ENCODE data around the gene EMID1. TPM values are rescaled to one million over a fixed set of nuclear protein-coding genes. Genes with fewer than 3 reads are reported as not detected.

The EMID1 gene
- polyA plus RNA-seq, 1 donor (not counting 4 experiments of a cell fraction or from before 2014, with no cell fraction given): not detected

DNA sequence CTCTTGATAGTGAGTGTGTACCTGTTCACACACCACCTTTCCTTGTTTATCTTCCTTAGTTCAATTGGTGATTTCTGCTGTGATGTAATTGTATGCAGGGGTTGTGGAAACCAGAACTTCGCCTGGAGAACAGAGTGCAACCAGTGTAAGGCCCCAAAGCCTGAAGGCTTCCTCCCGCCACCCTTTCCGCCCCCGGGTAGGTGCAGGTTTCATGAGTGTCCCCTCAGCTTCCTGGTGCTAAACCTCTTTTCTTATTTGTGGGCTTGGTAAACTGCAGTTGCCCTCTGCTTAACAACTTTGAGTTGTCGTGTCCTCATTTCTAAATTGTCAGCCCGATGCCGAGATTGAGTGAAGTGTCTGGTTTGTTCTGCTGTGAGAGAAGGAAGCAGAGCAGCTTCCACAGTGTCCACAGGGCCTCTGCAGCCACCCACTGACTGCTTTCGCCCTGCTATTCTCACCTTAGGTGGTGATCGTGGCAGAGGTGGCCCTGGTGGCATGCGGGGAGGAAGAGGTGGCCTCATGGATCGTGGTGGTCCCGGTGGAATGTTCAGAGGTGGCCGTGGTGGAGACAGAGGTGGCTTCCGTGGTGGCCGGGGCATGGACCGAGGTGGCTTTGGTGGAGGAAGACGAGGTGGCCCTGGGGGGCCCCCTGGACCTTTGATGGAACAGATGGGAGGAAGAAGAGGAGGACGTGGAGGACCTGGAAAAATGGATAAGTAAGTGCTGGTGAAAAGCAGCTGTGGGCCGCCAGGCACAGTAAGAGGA, 93.6 kb downstream of the EMID1 start:
- FAIRE-seq: no peak
- dilution Hi-C loops (cut with MboI; ENCODE audit: extremely low pct_ligation_motif_present, low sequenced_read_pairs): no loop called here
- Histone ChIP-seq H3K79me2 (ENCODE audit: control insufficient read depth, insufficient read depth, low read length) (no peaks in the 10 kb centered on the region), H3K9me1 (ENCODE audit: control insufficient read depth, extremely low read depth, insufficient read depth, low read length) (peaks cover 2% of the 10 kb centered on the region), H3K4me2 (ENCODE audit: control insufficient read depth, extremely low read depth, insufficient read depth, low read depth, low read length) (no peak overlapping the region), H3K9ac (ENCODE audit: control insufficient read depth, extremely low read depth, insufficient read depth, low read length) (no peak overlapping the region), H3K36me3 (ENCODE audit: control insufficient read depth in 2 of 2, extremely low read depth in 1 of 2, insufficient read depth in 2 of 2, low read length in 2 of 2) (peaks cover 39 to 55% of the 10 kb centered on the region in 2 experiments), H4K20me1 (ENCODE audit: control insufficient read depth, extremely low read depth, insufficient read depth, low read length) (peaks cover 17% of the 10 kb centered on the region), H3K27ac (ENCODE audit: control insufficient read depth, insufficient read depth, low read length) (no peak overlapping the region), H3K9me3 (ENCODE audit: control insufficient read depth, low read depth, low read length) (no peaks in the 10 kb centered on the region), H3K27me3 (ENCODE audit: control insufficient read depth, extremely low read depth, insufficient read depth, low read length) (no peaks in the 10 kb centered on the region), H2AFZ (ENCODE audit: control insufficient read depth, low read length) (no peak overlapping the region), H3K4me1 (ENCODE audit: control insufficient read depth, extremely low read depth, insufficient read depth, low read length) (no peaks in the 10 kb centered on the region), H3K4me3 (ENCODE audit: control insufficient read depth in 2 of 3, extremely low read depth in 1 of 3, insufficient read depth in 2 of 3, low read depth in 1 of 3, low read length in 3 of 3) (no peak overlapping the region)
- no peak for TF ChIP-seq EZH2 (IDR thresholded peaks at IDR 0.05; ENCODE audit: low read length)
- TF ChIP-seq, protein P1, sequence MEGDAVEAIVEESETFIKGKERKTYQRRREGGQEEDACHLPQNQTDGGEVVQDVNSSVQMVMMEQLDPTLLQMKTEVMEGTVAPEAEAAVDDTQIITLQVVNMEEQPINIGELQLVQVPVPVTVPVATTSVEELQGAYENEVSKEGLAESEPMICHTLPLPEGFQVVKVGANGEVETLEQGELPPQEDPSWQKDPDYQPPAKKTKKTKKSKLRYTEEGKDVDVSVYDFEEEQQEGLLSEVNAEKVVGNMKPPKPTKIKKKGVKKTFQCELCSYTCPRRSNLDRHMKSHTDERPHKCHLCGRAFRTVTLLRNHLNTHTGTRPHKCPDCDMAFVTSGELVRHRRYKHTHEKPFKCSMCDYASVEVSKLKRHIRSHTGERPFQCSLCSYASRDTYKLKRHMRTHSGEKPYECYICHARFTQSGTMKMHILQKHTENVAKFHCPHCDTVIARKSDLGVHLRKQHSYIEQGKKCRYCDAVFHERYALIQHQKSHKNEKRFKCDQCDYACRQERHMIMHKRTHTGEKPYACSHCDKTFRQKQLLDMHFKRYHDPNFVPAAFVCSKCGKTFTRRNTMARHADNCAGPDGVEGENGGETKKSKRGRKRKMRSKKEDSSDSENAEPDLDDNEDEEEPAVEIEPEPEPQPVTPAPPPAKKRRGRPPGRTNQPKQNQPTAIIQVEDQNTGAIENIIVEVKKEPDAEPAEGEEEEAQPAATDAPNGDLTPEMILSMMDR (optimal IDR thresholded peaks at IDR 0.05 in 1 of 3, IDR thresholded peaks at IDR 0.05 in 1 of 3, conservative IDR thresholded peaks at IDR 0.05 in 1 of 3; ENCODE audit: extremely low read depth in 1 of 3, insufficient read depth in 2 of 3, low read length in 3 of 3): no peak
- no peak for DNase-seq (ENCODE audit: low read depth, low spot score)

DNA sequence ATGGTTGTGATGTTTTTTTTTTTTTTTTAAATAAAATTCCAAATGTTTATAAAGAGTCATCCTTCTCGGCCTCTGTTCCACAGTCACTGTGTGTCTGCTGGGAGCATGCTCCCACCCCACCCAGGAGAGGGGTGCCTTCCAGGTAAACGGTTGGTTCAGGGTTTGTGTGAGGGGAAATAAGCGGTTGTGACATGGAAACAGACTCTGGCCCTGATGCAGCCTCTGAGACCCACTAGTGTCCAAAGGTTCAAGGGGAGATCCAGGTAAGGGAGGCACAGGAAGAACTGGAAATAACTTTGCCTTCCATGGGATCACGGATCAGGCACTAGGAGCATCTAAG, 94.7 kb downstream of the EMID1 start:
- dilution Hi-C loops (cut with MboI; ENCODE audit: extremely low pct_ligation_motif_present, low sequenced_read_pairs): no loop called here
- Histone ChIP-seq H3K9me1 (ENCODE audit: control insufficient read depth, extremely low read depth, insufficient read depth, low read length) (peaks cover 2% of the 10 kb centered on the region), H3K36me3 (ENCODE audit: control insufficient read depth in 2 of 2, extremely low read depth in 1 of 2, insufficient read depth in 2 of 2, low read length in 2 of 2) (peaks cover 36 to 47% of the 10 kb centered on the region in 2 experiments)

More for the DNA sequence above, 94.7 kb downstream of the EMID1 start:
- Histone ChIP-seq H3K79me2 (ENCODE audit: control insufficient read depth, insufficient read depth, low read length) (no peaks in the 10 kb centered on the region), H3K4me1 (ENCODE audit: control insufficient read depth, extremely low read depth, insufficient read depth, low read length) (no peaks in the 10 kb centered on the region), H4K20me1 (ENCODE audit: control insufficient read depth, extremely low read depth, insufficient read depth, low read length) (peaks cover 17% of the 10 kb centered on the region), H3K4me2 (ENCODE audit: control insufficient read depth, extremely low read depth, insufficient read depth, low read depth, low read length) (no peak overlapping the region), H3K9me3 (ENCODE audit: control insufficient read depth, low read depth, low read length) (no peaks in the 10 kb centered on the region), H2AFZ (ENCODE audit: control insufficient read depth, low read length) (no peak overlapping the region), H3K27ac (ENCODE audit: control insufficient read depth, insufficient read depth, low read length) (no peak overlapping the region), H3K9ac (ENCODE audit: control insufficient read depth, extremely low read depth, insufficient read depth, low read length) (no peak overlapping the region), H3K4me3 (ENCODE audit: control insufficient read depth in 2 of 3, extremely low read depth in 1 of 3, insufficient read depth in 2 of 3, low read depth in 1 of 3, low read length in 3 of 3) (no peak overlapping the region), H3K27me3 (ENCODE audit: control insufficient read depth, extremely low read depth, insufficient read depth, low read length) (no peaks in the 10 kb centered on the region)
- peak; percentile 41 for FAIRE-seq
- no peak for DNase-seq (ENCODE audit: low read depth, low spot score)
- TF ChIP-seq, protein P1 (optimal IDR thresholded peaks at IDR 0.05 in 1 of 3, IDR thresholded peaks at IDR 0.05 in 1 of 3, conservative IDR thresholded peaks at IDR 0.05 in 1 of 3; ENCODE audit: extremely low read depth in 1 of 3, insufficient read depth in 2 of 3, low read length in 3 of 3): no peak
- no peak for TF ChIP-seq EZH2 (IDR thresholded peaks at IDR 0.05; ENCODE audit: low read length)

Data from keratinocyte (primary cell).